Activated CD8-positive, alpha-beta memory T cell treated with anti-CD3 and anti-CD28 coated beads, Interleukin-2, amount 10 ng/mL, durations not matched to agents 7 days and 5 days (primary cell): ENCODE measurements around the gene MIDN. TPM values are rescaled to one million over a fixed set of nuclear protein-coding genes. Genes with fewer than 3 reads are reported as not detected.
"Not testable (repeated sequence)": the region's sequence is repeated elsewhere in the genome, so short reads cannot be mapped to it uniquely, and the experiment has no call there.

Experiments
- ATAC-seq: fragments of 150-1000 bp; cut with Tn5 transposase; one replicate; pipeline ENCODE4 v1.10.0; 2021; ENCODE audit warnings: moderate library complexity
- CTCF ChIA-PET: fragments of 350-600 bp; sonication (Branson Sonifier 250); formaldehyde crosslinking; loops from one replicate; lab custom pipeline; 2021; ENCODE audit warnings: antibody characterized with exemption; lab: Charles Lee
- DNase-seq: peaks from one replicate; pipeline ENCODE4 v3.0.0-alpha.2; 2020
- H3K27ac Mint-ChIP-seq: one replicate; pipeline ENCODE4 v1.8.0; 2021; ENCODE audit warnings: mild to moderate bottlenecking, mixed read lengths
- H3K27me3 Mint-ChIP-seq: one replicate; pipeline ENCODE4 v1.8.0; 2021; ENCODE audit warnings: mixed read lengths
- H3K36me3 Mint-ChIP-seq: one replicate; pipeline ENCODE4 v1.8.0; 2021; ENCODE audit warnings: mild to moderate bottlenecking, mixed read lengths
- H3K4me1 Mint-ChIP-seq: one replicate; pipeline ENCODE4 v1.8.0; 2021; ENCODE audit warnings: mixed read lengths
- H3K4me3 Mint-ChIP-seq: one replicate; pipeline ENCODE4 v1.8.0; 2021; ENCODE audit warnings: mild to moderate bottlenecking, moderate library complexity, mixed read lengths
- H3K9me3 Mint-ChIP-seq: one replicate; pipeline ENCODE4 v1.8.0; 2022; ENCODE audit warnings: low read depth, mixed read lengths
- total RNA-seq, 2 experiments: library from RNA; stranded (reverse); gene quantifications; one replicate each; pipeline ENCODE4 v1.2.3, GENCODE V29; 2021

MIDN gene
- total RNA-seq, 2 experiments from 2014 or later: 73.3 to 88.6 TPM

GRCh38 chr19:1293782-1294604 is 45.6 kb downstream of the MIDN start:
- DNase-seq (no peak), ATAC-seq (no peak)
- peaks cover 9% of the 10 kb centered on the region for H3K27me3 Mint-ChIP-seq
- no peak overlapping the region for H3K4me3 Mint-ChIP-seq
- H3K9me3 Mint-ChIP-seq: no peaks in the 10 kb centered on the region
- CTCF ChIA-PET: no interaction called here
- H3K36me3 Mint-ChIP-seq: no peaks in the 10 kb centered on the region
- H3K4me1 Mint-ChIP-seq: no peaks in the 10 kb centered on the region
- H3K27ac Mint-ChIP-seq: no peak overlapping the region

- Mint-ChIP-seq H3K4me3 (no peak overlapping the region), H3K36me3 (no peaks in the 10 kb centered on the region), H3K27me3 (peaks cover 7% of the 10 kb centered on the region), H3K9me3 (no peaks in the 10 kb centered on the region), H3K27ac (no peak overlapping the region), H3K4me1 (no peaks in the 10 kb centered on the region)
- no peak for ATAC-seq
- no peak for DNase-seq
- CTCF ChIA-PET: no interaction called here
Observed at GRCh38 chr19:1294688-1295087, 46.3 kb downstream of the MIDN start.

GRCh38 chr19:1295169-1296012 is 47.0 kb downstream of the MIDN start:
- DNase-seq: no peak
- Mint-ChIP-seq H3K4me3 (no peak overlapping the region), H3K27me3 (peaks cover 7% of the 10 kb centered on the region), H3K4me1 (no peaks in the 10 kb centered on the region), H3K36me3 (no peaks in the 10 kb centered on the region), H3K27ac (no peak overlapping the region), H3K9me3 (no peaks in the 10 kb centered on the region)
- CTCF ChIA-PET: no interaction called here
- ATAC-seq: peak; percentile 66

DNA sequence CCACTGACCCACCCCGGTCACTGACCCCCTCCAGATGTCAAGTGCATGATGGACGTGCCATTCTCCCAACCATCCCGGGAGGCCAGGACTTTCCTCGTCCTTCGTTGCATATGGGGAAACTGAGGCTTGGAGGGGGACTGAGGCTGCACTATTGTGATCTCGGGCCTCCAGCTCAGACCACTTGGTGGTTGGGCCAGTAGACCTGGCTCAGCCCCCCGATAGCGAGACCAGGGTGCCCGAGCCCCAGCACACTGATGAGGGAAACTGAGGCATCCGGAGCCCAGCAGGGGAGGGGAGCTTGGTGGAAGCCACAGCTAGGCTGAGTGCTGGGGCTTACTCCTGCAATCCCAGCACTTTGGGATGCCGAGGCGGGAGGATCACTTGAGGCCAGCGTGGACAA is 47.7 kb downstream of the MIDN start:
- no peaks in the 10 kb centered on the region for H3K36me3 Mint-ChIP-seq
- DNase-seq (no peak), ATAC-seq (no peak)
- H3K27me3 Mint-ChIP-seq: peaks cover 7% of the 10 kb centered on the region
- no peak overlapping the region for H3K27ac Mint-ChIP-seq
- no peaks in the 10 kb centered on the region for H3K4me1 Mint-ChIP-seq
- no peaks in the 10 kb centered on the region for H3K9me3 Mint-ChIP-seq
- CTCF ChIA-PET: no interaction called here
- no peak overlapping the region for H3K4me3 Mint-ChIP-seq

DNA sequence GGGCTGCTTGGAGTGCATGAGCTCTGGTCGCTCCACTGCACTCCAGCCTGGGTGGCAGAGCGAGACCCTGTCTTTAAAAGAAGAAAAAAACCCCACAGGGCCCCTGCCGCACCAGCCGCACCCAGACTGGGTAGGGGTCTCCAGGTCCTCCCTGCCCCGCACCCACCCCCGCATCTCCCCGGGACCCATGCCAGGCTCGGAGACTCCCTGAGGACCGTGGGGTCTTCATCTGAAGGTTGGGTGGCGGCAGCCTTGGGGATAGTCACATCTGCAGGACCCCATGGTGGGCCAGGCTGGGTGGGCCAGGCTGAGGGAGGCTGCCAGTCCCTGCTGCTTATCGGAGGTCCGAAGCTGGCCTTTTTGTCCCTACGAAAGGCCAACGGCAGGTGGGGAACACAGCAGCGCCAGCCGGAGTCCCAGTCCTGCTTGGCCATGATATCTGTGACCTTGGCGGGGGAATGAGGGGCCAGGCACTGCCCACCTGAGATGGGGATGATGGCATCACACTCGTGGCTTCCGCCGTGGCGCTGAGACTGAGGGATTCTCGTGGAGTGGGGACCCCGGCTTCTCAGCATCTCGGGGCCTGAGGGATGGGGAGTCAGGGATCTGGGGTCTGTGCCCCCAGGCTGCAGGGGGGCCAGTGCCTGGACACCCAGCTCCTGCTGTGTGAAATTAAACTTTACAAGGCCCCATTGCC is 48.3 kb downstream of the MIDN start:
- no peaks in the 10 kb centered on the region for H3K36me3 Mint-ChIP-seq
- H3K4me1 Mint-ChIP-seq: no peaks in the 10 kb centered on the region
- H3K27ac Mint-ChIP-seq: no peak overlapping the region
- CTCF ChIA-PET: no interaction called here
- peaks cover 7% of the 10 kb centered on the region for H3K27me3 Mint-ChIP-seq
- ATAC-seq (no peak), DNase-seq (no peak)
- H3K4me3 Mint-ChIP-seq: no peak overlapping the region
- no peaks in the 10 kb centered on the region for H3K9me3 Mint-ChIP-seq

DNA sequence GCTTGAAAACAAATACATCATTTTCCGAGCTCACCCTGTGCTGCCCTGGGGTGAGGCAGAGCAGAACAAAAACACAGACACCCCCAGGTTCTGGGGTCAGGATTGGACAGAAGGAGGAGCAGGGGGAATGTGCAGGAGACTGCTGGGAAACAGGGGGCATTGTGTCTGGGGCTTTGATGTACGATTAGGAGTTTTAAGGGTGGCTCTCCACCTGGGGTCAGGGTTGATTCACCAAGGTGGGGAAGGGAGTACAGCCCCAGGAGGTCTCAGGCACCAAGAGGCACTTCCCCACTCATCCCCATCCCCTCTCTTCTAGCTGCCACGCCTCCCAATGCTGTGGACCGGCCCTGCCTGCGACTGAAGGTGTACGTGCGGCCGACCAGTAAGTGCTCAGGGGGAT is 49.9 kb downstream of the MIDN start:
- H3K4me1 Mint-ChIP-seq: no peaks in the 10 kb centered on the region
- no peaks in the 10 kb centered on the region for H3K36me3 Mint-ChIP-seq
- CTCF ChIA-PET: no interaction called here
- ATAC-seq (no peak), DNase-seq (no peak)
- peaks cover 4% of the 10 kb centered on the region for H3K27me3 Mint-ChIP-seq
- no peak overlapping the region for H3K4me3 Mint-ChIP-seq
- no peak overlapping the region for H3K27ac Mint-ChIP-seq
- no peaks in the 10 kb centered on the region for H3K9me3 Mint-ChIP-seq

GRCh38 chr19:1299801-1300200 is 51.4 kb downstream of the MIDN start:
- Mint-ChIP-seq H3K4me3 (no peak overlapping the region), H3K27me3 (peaks cover under 1% of the 10 kb centered on the region), H3K27ac (no peak overlapping the region), H3K4me1 (no peaks in the 10 kb centered on the region), H3K36me3 (no peaks in the 10 kb centered on the region), H3K9me3 (no peaks in the 10 kb centered on the region)
- ATAC-seq: no peak
- CTCF ChIA-PET: no interaction called here
- no peak for DNase-seq

- Mint-ChIP-seq H3K9me3 (no peaks in the 10 kb centered on the region), H3K4me1 (no peaks in the 10 kb centered on the region), H3K4me3 (no peak overlapping the region), H3K36me3 (no peaks in the 10 kb centered on the region), H3K27me3 (no peaks in the 10 kb centered on the region), H3K27ac (no peak overlapping the region)
- CTCF ChIA-PET: no interaction called here
- DNase-seq: no peak
- no peak for ATAC-seq
Observed at GRCh38 chr19:1300744-1301490, 52.5 kb downstream of the MIDN start.

DNA sequence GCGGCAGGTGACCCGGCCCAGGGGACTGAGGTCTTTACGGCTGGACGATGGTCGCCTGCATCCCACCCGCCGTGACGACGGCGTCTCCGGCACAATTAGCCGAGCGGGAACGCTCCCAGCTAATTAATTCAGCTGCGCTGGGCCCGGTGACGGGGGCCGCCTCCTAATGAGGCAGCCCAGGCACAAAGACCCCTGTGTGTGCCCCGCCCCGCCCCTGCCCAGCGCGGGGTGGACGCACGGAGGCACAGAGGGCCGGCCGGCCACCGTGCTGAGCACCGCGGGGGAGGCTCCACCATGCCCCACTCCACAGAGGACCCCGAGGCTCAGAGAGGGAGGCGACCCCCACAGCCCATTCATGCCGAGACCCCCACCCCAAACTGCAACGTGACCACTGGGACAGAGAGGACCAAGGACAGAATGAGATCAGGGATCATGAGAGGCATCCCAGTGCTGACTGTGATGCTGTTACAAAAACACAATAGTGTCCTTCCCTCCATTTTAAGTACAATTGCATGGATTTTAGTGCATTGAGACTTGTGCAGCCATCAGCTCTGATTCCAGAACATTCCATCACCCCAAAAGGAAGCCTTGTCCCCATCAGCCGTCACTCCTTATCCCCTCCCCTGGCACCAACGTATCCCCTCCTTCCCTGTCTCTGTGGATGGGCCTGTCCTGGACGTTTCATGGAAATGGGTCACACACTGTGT is 54.3 kb downstream of the MIDN start:
- no peak for DNase-seq
- H3K4me1 Mint-ChIP-seq: no peaks in the 10 kb centered on the region
- H3K9me3 Mint-ChIP-seq: no peaks in the 10 kb centered on the region
- H3K27ac Mint-ChIP-seq: no peak overlapping the region
- no peaks in the 10 kb centered on the region for H3K36me3 Mint-ChIP-seq
- no peaks in the 10 kb centered on the region for H3K27me3 Mint-ChIP-seq
- CTCF ChIA-PET: interaction anchor here (1.1 kb wide), 1 partner anchor 152 kb away, joined by 5 read pairs; no protein-coding TSS in a partner anchor
- H3K4me3 Mint-ChIP-seq: no peak overlapping the region
- no peak for ATAC-seq

- Mint-ChIP-seq H3K36me3 (no peaks in the 10 kb centered on the region), H3K27ac (no peak overlapping the region), H3K27me3 (no peaks in the 10 kb centered on the region), H3K4me3 (no peak overlapping the region), H3K9me3 (no peaks in the 10 kb centered on the region), H3K4me1 (no peaks in the 10 kb centered on the region)
- CTCF ChIA-PET: no interaction called here
- ATAC-seq (peak; percentile 9), DNase-seq (no peak)
Observed at GRCh38 chr19:1304197-1304924, 56.0 kb downstream of the MIDN start.

DNA sequence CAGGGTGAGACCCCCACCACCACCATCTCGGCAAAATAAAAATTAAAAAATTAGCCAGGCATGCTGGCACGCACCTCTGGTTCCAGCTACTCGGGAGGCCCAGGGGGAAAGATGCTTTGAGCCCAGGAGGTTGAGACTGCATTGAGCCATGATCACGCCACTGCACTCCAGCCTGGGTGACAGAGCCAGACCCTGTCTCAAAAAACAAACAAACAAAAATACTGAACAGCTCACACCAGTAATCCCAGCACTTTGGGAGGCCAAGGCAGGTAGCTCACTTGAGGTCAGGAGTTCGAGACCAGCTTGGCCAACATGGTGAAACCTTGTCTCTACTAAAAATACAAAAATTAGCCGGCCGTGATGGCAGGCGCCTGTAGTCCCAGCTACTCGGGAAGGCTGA is 57.0 kb downstream of the MIDN start:
- H3K27me3 Mint-ChIP-seq, H3K27ac Mint-ChIP-seq, H3K4me3 Mint-ChIP-seq, DNase-seq, CTCF ChIA-PET, ATAC-seq, H3K9me3 Mint-ChIP-seq, H3K36me3 Mint-ChIP-seq, H3K4me1 Mint-ChIP-seq: not testable (repeated sequence)

- no peak overlapping the region for H3K4me3 Mint-ChIP-seq
- no peak for ATAC-seq
- H3K27me3 Mint-ChIP-seq: no peaks in the 10 kb centered on the region
- H3K9me3 Mint-ChIP-seq: no peaks in the 10 kb centered on the region
- H3K27ac Mint-ChIP-seq: no peak overlapping the region
- H3K4me1 Mint-ChIP-seq: no peaks in the 10 kb centered on the region
- H3K36me3 Mint-ChIP-seq: no peaks in the 10 kb centered on the region
- CTCF ChIA-PET: interaction anchor here (2.1 kb wide), 1 partner anchor 9 kb away, joined by 6 read pairs; no protein-coding TSS in a partner anchor
- DNase-seq: no peak
Observed at GRCh38 chr19:1307320-1307719, 58.9 kb downstream of the MIDN start.
